ENCODE measurements around the gene F8A3.
"Not testable (repeated sequence)": the region's sequence is repeated elsewhere in the genome, so short reads cannot be mapped to it uniquely, and the experiment has no call there.

F8A3 gene

GRCh38 chrX:155458471-155458870 is at the start of gene F8A3:
Gene F8A3 (minus strand): TSS chrX:155458620. CDS start chrX:155458600, 20 bp downstream.
- not testable (repeated sequence) for DNase-seq (ENCODE audit: low read depth in 3 of 3)

DNA sequence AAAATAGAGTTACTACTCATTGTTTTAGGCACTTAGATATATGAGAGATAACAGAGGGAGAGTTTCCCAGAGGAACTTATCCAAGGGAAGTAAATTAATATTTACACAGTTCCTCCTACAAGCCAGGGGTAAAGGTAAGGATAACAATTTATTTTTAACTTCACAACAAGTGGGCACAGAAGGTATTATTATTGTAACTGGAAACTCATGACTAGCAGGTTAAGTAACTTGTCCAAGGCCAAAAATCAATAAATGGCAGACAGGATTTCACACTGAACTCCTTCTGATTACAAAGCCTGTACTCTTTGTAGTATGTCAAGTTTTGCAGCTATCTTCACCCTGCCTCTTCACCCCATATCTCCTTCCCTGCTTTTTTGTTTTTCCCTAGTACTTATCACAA is 46.9 kb upstream of the F8A3 start:
- DNase-seq (ENCODE audit: low read depth in 3 of 3): no peak

- not testable (repeated sequence) for DNase-seq (ENCODE audit: low read depth in 3 of 3)
Measured at GRCh38 chrX:155495134-155495533, 36.7 kb upstream of the F8A3 start.

DNA sequence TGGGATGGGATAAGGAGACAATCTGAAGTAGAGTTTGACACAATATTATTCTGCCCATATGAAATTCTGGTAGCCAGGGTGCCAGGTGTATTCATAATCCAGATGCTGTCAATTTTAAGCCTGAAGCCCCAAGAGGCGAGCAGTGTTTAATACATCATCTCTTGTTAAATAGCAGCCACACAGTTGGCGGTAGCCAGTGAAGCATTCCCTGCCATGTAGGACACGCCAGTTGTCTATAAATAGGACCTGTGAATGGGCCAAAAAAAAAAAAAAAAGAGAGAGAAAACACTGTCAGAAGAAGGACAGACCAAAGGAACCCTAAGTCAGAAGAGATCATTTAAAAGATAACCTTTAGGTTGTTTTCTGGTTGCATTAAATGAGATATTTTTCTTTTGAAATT is 33.0 kb upstream of the F8A3 start:
- DNase-seq (ENCODE audit: low read depth in 3 of 3): not testable (repeated sequence)

GRCh38 chrX:155477136-155477535 is 18.7 kb upstream of the F8A3 start:
- DNase-seq (ENCODE audit: low read depth in 3 of 3): not testable (repeated sequence)

DNA sequence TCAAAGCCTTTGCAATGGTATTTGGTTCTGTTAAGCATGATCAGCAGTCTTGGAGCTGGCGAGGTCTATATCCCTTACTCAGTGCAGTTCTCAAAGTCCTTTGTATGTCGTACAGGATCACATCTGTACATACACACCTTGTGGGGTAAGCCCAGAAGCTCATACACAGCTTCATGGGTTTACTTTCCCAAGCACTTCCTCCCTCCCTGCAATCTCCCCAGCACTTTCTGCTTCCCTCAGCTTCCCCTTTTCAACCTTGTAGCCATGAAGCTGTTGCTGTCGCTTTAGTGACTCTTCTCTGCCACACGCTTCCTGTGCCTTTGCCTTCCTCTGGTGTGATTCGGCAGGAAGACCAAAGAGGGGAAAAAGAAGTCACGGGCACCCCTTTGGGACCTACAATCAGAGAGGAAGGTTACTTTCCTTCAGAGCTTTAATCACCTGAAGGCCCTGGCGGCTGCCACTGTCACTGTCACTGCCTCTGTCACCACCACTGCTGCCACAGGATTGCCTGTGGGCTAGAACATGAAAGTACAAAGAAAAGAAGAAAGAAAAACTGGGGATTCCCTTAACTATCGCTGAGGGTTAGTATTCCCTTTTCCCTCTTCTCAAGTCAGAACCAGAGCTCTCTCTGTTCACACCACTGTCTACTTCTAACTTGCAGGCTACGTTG is 8.0 kb upstream of the F8A3 start:
- DNase-seq (ENCODE audit: low read depth in 3 of 3): not testable (repeated sequence)

DNA sequence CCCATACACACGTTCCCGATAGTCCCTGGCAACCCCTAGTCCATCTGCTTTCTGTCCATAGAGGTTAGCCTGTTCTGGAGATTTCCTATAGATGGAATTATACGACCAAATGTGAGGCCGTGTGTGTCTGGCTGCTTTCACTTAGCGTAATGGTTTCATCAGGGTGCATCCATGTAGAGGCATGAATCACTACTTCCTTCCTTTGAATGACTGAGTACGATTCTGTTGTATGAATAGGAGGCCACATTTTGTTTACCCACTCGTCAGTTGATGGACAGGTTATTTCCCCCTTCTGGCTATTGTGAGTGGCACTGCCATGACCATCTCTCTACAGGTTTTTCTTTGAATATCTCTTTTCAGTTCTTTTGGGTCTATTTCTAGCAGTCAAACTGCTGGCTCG is 2.1 kb upstream of the F8A3 start:
- not testable (repeated sequence) for DNase-seq (ENCODE audit: low read depth in 3 of 3)

DNA sequence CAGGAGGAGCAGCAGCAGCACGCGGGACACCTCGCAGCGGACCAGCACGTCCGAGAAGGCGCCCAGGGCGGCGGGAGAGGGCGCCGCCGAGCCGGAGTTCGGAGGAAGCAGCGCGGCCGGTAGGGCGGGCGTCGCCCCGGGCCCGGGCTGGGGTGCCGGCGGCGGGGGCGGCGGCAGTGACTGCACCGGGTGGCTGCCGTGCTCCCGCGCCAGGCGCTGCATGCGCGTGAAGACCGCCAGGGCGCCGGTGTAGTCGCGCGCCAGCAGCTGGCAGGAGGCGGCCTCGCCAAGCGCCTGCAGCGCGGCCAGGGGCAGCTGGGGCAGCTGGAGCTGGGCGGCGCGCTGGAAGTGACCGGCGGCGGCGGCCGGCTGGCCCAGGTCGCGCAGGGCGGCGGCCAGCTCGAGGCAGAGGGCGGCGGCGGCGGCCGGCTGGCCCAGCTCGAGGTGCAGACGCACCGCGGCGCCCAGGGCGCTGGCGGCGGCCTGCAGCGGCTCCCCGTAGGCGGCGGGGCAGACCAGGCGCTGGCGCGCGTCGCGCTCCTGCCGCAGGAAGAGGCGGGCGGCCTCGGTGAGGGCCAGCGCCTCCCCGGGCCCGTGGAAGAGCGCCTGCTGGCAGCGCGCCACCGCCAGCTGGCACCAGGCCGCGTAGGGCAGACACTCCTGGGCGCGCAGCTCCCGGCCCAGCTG is 516 bp downstream of the F8A3 start:
- DNase-seq (ENCODE audit: low read depth in 3 of 3): not testable (repeated sequence)

DNA sequence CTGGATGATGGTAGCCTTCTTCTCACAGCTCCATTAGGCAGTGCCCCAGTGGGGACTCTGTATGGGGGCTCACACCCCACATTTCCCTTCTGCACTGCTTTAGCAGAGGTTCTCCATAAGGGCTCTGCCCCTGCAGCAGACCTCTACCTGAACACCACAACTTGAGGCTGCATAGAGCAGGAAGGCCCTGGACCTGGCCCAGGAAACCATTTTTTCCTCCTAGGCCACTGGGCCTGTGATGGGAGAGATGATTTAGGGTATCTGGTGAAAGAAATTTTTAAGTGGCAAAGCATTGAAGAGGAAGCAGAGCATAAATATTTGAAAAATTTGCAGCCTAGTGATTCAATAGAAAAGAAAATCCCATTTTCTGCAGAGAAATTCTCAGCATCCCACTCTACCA is 17.3 kb downstream of the F8A3 start:
- DNase-seq (ENCODE audit: low read depth in 3 of 3): no peak

- no peak for DNase-seq (ENCODE audit: low read depth in 3 of 3)
Measured at GRCh38 chrX:155435744-155436112, 22.7 kb downstream of the F8A3 start.

DNA sequence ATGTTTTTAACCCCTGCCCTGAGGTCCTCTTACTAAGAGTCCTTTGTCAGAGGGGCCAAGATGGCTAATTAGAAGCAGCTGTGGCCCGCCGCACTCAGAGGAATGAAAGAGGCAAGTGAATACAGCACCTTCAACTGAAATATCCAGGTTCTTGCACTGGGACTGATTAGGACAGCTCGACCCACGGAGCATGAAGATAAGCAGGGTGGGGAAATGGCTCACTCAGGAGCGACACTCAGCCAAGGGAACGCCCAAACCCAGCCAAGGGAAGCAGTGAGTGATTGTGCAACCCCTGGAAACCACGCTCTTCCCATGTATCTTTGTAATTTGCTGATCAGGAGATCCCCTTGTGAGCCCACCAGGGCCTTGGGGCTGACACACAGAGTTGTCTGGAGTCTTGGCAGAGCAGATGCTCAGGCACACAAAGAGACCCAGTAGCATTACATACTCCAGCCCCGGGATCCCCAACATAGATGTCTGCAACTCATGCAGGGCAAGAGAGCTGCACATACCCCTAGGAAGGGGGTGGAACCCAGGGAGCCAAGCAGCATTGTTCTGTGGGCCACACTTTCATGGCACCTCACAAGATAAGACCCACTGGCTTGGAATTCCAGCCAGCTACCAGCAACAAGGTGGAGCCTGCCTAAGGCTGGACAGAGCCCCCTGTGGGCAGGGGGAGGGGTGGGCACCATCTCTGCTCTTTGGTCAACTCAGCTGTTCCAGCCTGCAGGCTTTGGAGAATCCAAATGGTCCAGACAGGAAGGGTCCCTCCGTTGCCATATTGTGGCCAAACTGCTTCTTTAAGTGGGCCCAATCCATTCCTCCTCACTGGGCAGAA is 23.3 kb downstream of the F8A3 start:
- DNase-seq (ENCODE audit: low read depth in 3 of 3): no peak

DNA sequence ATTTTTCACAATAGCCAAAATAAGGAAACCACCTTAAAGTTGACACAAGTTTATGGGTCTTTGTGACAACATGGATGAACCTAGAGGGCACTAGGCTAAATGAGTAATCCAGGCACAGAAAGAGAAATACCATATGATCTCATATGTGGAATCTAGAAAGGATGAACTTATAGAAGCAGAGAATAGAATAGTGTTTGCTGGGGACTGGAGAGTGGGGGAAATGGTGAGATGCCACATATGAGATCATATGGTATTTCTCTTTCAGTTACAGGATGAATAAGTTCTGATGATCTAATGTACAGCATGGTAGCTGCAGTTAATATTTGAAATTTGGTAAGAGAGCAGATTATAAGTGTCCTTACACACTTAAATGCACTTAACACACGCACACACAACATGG is 40.7 kb downstream of the F8A3 start:
- no peak for DNase-seq (ENCODE audit: low read depth in 3 of 3)
